ENCODE results near the gene NRBF2. TPM values are rescaled to one million over a fixed set of nuclear protein-coding genes. Genes with fewer than 3 reads are reported as not detected.
"Not testable (repeated sequence)": the region's sequence is repeated elsewhere in the genome, so short reads cannot be mapped to it uniquely, and the experiment has no call there.

Gene NRBF2
- polyA plus RNA-seq, 3 donors, result 25.1 to 28.3 (median 27.1) TPM

DNA sequence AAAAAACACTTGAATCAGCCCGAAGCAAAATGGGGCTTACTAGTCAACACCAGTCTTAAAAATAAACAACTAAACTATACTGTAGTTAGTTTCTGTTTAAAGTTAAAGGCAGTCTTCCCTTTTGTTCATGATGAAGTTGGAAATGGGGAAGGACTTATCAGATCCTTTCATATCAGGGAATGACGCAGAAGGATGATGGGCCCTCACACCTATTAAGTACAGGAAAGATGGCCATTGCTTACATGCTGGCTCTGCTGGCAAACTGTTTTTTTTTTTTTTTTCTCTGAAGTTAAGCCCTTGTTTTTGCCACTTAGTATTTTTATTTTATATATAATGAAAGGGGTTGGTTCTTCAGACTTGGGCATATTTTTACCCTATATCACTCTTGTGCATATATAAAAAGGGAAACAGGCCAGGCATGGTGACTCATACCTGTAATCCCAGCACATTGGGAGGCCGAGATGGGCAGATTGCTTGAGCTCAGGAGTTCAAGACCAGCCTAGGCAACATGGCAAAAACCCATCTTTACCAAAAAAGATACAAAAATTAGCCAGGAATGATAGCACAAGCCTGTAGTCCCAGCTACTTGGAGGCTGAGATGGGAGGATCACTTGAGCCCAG lies 16.6 kb upstream of the NRBF2 start:
- DNase-seq (ENCODE audit: low read depth in 3 of 3, low spot score in 2 of 3), result no peak

DNA sequence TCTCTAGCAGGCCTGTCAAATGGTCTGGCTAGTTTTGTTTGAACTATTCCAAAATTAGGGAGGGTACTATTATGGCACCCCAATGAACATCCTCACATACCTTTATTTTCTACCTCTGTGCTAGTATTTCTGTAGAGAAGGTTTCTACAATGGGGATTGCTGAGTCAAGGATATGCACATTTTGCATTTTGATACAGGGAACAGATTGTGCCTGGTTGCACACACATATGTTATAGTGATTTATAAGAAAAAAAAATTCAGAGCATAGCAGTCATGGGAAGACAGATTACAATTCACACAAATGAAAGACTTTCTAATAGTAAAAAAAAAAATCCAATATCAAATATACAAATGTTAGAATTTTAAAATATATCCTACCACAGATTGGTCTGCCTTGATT lies 14.1 kb upstream of the NRBF2 start:
- DNase-seq (ENCODE audit: low read depth in 3 of 3, low spot score in 2 of 3), result no peak

DNA sequence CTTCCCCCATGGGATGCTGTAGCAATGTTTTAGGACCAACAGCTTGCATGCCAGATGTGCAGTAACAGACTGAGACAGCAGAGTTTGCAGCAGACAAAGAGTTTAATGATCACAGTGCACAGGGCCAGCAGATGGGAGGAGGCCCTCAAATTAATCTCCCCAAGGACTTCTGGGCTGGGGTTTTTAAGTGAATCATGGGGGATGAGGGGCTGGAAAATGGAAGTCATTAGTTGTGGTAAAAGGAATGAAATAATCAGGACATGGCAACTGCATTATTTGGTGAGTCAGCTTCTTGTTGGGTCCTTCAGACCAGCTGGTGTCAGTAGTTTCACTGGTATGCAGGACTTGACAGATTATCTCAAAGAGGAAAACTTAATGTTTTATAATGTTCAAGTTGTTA lies 12.6 kb upstream of the NRBF2 start:
- no peak for DNase-seq (ENCODE audit: low read depth in 3 of 3, low spot score in 2 of 3)

DNA sequence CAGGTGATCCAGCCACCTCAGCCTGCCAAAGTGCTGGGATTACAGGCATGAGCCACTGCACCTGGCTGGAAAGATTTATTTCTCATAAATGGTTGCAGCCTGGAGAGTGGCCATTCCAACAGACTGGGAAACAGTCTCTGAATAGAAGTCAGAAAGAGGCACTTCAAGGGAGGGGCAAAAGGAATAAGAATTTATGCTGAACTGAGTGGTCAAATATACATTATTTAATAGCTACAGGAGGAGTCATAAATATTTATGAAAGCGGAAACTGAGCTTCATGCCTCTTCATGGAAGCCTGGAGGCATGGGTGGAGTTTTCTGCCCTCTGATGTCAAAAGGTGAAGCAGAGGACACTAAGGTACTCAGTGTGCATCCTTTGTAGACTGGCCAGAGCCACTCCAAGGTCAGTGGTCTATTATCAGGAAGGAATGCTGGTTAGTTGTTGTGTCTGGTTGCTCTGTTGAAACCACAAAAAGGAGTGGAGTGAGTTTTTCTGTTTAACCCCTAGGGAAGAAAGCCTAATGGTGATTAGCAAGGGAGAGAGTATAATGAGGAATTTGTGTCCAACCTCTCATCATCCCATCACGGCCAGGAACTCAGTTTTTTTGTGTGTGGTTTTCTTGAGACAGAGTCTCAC lies 9.3 kb upstream of the NRBF2 start:
- DNase-seq (ENCODE audit: low read depth in 3 of 3, low spot score in 2 of 3), result no peak

DNA sequence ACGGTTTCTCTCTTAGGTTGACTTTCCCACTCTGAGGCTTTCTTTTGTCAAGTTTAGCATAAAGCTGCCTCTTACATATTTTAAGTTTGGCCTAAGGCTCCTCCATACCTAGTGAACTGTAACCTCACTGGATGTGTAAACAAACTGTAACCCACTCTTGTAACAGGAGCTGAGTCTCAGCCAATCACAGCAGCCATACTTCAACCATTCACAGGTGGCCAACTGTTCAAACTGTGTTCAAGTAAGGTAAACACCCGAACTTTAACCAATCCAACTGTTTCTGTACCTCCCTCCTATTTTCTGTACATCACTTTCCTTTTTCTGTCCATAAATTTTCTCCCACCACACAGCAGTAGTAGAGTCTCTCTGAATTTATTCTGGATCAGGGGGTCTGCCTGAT lies 7.7 kb upstream of the NRBF2 start:
- no peak for DNase-seq (ENCODE audit: low read depth in 3 of 3, low spot score in 2 of 3)

DNA sequence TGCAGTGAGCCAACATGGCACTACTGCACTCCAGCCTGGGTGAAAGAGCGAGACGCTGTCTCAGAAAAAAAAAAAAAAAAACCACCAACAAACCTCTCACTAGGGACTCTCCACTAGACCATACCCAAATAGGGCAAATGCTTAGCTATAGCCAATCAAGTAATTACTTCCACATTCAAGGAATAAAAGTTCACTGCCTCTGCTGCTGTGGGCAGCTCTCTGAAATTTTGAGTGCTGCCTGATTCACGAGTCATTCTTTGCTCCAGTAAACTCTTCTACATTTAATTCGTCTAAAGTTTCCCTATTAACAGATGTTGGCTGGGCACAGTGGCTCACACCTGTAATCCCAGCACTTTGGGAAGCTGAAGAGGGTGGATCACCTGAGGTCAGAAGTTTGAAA lies 4.7 kb upstream of the NRBF2 start:
- no peak for DNase-seq (ENCODE audit: low read depth in 3 of 3, low spot score in 2 of 3)

DNA sequence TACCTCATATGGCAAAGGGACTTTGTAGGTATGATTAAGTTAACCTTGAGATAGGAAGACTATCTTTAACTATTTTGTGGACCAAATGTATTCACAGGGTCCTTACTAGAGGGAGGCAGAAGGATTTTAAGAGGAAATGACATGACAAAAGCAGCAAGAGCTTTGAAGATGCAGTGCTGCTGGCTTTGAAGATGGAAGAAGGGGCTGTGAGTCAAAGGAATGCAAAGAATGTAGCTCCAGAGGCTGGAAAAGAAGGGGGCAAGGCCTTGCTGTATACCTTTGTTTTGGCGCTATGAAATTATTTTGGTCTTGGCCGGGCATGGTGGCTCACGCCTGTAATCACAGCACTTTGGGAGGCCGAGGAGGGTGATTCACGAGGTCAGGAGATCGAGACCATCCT lies 3.2 kb upstream of the NRBF2 start:
- DNase-seq (ENCODE audit: low read depth in 3 of 3, low spot score in 2 of 3), result no peak

DNA sequence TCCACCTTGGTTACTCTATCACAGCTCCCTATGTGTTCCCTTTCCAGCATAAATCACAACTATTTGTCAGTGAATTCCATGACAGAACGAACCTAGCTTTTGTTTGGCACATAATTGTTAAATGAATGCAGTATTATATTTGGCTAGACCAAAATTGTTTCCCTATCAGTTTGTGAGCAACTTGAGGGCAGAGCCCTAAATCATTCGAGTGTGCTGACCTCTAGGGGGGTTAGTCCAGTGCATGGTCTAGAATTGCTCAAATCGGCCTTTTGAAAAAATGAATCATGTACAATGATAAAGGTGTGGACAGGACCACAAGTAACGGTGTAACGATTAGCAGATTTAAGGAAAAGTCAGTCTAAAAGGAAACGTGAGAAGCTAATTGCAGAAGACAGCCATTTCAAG lies 475 bp upstream of the NRBF2 start:
- DNase-seq (ENCODE audit: low read depth in 3 of 3, low spot score in 2 of 3), result no peak

DNA sequence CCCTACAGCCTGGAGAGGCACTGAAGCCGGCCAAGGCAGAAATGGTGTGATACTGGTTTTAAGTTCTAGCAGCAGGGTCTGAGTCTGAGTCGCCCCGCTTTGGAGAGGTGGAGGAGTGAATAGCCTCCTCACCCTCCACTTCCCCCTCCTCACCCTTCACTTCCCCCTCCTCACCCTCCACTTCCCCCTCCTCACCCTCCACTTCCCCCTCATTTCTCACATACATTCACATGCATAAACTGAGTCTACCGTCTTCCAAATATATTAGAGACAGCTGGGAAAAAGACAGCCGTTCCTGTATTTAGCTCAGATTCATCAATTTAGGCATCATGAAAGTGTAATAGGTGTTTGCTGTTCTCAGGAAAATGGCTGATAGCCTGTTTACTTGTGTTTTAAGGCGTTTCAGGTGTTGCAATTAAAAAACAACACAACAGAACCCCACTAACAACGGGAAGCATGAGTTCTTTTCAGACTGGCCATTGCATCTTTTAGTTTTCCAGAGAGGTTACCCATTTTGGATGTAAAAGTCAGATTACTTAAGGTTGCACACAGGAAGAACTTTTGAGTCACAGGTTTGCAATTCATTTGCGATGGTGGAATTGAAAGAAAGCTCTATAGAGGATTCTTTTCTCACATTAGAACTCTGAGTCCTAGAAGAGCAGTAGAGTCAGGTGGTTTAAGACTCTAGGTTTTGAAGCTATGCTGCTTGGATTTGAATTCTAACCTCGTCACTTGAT lies 861 bp downstream of the NRBF2 start:
- DNase-seq (ENCODE audit: low read depth in 3 of 3, low spot score in 2 of 3), result no peak

DNA sequence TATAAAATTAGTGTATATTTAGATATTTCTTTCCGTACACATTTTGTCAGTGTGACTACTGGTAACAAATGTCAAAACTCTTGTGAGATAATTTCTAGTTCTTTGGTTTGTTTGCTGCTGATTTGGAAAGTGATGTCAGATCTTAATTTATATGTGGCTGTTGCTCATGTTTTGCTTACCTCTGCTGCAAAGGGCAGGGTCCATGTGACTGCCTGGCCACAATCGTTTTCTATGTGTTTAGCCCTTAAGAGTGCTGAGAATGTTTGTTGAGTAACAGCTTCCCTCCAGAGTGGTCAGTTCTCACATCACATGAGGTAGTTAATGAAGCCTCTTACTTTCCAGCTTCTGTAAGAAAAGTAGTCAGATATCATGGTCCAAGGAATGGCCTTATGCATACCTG lies 4.2 kb downstream of the NRBF2 start:
- DNase-seq (ENCODE audit: low read depth in 3 of 3, low spot score in 2 of 3), result no peak

DNA sequence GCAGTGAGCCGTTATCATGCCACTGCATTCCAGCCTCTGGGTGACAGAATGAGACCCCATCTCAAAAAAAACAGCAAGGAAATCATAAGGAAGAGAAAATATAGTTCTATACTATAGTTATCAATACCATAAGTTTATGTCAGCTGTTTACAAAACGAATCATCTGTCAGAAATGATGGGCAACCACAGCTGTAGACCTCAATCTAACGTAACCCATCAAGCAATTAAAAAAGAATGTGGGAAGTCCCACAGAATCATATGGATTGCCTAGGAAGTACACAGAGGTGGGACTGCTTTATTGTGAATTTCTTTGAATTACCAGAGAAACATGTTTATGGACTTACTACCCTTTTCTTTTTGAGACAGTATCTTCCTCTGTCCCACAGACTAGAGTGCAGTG lies 6.9 kb downstream of the NRBF2 start:
- no peak for DNase-seq (ENCODE audit: low read depth in 3 of 3, low spot score in 2 of 3)

DNA sequence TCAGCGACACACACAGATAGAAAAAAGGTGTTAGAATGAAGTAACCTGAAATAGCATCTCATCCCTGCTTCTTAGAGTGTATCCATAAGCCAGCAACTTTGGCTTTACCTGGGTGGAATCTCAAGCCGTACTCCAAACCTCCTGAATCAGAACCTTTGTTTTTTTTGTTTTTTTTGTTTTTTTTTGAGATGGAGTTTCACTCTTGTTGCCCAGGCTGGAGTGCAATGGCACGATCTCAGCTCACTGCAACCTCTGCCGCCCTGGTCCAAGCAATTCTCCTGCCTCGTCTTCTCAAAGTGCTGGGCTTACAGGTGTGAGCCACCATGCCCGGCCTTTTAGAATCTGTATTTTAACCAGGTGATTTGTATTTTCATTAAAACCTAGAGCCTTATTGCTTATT lies 9.0 kb downstream of the NRBF2 start:
- no peak for DNase-seq (ENCODE audit: low read depth in 3 of 3, low spot score in 2 of 3)

DNA sequence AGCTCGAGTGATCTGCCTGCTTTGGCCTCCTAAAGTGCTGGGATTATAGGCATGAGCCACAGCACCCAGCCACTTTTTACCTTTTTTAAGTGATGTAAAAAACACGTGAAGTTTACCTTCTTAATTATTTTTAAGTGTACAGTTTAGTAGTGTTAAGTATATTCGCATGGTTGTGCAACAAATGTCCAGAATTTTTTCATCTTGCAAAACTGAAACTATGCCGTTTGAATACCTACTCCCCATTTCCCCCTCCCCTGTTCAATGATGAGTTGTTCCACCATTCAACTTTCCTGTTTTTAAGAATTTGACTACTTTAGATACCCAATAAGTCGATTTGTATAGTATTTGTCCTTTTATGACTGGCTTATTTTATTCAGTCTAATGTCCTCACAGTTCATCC lies 10.9 kb downstream of the NRBF2 start:
- no peak for DNase-seq (ENCODE audit: low read depth in 3 of 3, low spot score in 2 of 3)

DNA sequence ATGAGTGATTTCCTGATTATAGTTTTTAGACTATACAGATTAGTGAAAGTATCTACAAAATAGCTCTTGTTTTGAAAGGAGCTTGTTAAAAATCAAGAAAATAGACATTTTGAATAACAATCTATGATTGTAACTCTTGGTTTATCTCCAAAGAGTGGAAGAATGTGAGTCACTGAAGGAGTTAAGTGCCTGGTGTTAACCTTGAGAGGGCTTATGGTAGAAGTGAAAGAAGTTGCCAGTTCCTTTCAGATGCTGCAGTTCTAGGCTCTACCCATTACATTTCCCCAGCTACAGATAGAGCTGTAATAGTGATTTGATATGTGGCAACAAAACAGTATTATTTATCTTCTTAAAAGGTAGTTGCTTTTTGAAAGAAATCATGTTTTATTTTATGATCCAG lies 12.7 kb downstream of the NRBF2 start:
- DNase-seq (ENCODE audit: low read depth in 3 of 3, low spot score in 2 of 3), result no peak

DNA sequence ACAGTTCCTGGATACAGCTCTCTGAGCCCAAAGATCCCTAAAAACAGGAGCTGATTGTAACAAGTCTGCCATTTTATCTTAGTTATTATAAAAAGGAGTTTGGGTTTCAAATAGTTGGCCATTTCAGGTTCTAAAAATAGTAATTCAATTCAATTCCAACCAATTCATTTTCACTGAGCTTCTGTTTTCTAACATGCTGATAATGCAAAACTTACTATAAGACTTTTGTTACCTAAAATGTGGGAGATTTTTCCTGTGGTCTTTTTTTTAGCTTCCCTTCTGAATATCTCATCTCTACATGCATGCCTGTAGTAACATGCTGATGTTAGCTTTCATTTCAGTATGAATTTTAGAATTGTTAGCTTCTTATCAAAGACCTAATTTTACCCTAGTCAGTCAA lies 13.4 kb downstream of the NRBF2 start:
- DNase-seq (ENCODE audit: low read depth in 3 of 3, low spot score in 2 of 3), result no peak

DNA sequence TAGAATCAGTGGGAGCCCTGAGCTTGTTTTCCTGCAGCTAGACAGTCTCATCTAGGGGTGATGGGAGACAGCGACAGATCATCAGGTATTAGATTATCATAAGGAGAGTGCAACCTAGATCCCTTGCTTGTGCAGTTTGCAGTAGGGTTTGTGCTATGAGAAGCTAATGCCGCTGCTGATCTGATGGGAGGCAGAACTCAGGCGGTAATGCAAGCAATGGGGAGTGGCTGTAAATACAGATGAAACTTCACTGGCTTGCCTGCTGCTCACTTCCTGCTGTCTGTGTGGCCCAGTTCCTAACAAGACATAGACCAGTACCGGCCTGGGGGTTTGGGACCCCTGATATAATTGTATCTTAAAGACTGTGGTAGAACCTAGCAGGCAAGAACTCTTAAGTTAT lies 17.6 kb downstream of the NRBF2 start:
- DNase-seq (ENCODE audit: low read depth in 3 of 3, low spot score in 2 of 3), result no peak

DNA sequence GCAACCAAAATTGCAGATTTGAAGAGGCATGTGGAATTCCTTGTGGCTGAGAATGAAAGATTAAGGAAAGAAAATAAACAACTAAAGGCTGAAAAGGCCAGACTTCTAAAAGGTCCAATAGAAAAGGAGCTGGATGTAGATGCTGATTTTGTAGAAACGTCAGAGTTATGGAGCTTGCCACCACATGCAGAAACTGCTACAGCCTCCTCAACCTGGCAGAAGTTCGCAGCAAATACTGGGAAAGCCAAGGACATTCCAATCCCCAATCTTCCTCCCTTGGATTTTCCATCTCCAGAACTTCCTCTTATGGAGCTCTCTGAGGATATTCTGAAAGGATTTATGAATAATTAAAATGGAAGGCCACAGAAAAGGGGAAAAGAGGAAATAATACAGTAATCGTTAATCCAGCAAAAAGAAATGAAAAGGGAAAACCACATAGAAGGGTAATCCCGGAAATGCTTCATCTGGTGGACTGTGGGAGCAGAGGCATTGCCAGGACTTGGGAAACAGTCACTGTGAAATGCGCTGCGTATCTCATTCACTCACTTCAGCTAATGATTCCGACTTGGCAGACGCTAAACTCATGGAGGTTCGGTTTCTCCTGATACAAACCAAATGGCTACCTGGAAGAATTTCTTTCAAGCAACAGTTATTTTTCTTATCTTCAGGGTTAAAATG lies 20.9 kb downstream of the NRBF2 start:
- DNase-seq (ENCODE audit: low read depth in 3 of 3, low spot score in 2 of 3), result not testable (repeated sequence)

DNA sequence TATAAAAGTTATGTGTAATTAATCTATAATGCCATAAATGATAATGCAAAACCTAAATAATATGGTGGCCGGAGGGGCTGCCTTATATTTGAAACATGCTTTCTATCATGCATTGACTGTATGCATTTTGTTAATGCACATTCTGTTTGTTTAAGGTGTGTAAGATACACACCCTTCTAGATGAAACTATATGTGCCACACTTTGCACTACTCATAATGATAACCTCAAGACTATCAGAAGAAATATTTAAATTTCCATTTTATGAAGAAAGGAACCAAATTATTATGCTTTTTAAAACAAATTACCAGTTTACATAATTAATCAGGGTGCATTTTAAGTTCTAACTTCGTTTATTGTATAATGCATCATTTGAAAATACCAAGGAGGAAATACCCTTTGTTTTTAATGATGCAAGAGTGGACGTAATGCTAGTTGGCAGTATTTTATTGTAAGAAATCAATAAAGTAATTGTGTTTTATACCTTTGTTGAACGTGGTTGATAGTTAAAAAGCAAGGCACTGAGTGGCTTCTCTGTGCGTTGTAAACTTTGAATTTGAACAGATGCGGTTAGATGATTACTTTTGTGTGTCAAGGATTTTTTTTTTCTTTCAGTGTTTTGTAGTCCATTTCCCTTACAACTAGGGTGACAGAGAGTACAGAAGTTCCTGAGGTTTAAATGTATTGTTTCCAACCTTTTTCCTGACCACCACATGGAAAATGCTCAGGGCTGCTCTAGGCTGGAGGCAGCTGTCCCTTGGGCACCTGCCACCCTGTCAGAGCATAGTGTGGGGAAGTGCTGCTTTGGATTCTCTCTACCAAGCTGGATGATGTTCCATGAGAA lies 21.6 kb downstream of the NRBF2 start:
- DNase-seq (ENCODE audit: low read depth in 3 of 3, low spot score in 2 of 3), result no peak

DNA sequence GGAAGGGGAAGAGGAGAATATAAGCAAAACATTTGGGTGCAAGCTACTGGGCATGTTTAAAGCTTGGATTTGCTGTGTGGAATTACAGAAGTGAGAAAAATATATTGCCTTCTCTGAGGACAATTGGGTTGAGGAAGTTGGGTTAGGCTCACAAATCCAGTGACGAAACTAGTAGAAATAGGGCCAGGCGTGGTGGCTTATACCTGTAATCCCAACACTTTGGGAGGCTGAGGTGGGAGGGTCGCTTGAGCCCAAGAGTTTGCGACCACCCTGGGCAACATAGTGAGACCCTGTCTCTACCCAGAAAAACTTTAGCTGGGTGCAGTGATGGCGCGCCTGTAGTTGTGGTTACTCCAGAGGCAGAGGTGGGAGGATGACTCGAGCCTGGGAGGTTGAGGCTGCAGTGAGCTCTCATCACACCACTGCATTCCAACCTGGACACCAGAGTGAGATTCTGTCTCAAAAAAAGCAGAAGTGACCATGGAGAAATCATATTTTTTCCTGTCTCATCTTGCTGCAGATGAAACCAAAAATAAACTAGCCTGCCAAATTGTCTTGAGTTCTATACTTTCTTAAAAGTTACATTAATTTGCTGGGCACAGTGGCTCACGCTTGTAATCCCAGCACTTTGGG lies 22.4 kb downstream of the NRBF2 start:
- DNase-seq (ENCODE audit: low read depth in 3 of 3, low spot score in 2 of 3), result no peak

DNA sequence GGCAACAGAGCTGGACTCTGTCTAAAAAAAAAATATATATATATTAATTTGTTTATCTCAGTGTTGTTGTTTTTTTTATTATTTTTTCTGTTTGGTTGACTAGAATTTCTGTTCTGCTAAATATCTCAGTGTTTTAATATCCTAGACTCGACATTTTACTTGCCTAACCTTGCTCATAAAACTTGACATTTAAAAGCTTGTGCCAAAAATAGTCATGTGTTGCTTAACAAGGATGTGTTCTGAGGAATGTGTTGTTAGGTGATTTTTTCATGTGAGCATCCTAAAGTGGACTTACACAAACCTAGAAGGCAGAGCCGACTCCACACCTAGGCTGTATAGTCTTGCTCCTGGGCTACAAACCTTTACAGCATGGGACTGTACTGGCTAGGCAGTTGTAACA lies 23.1 kb downstream of the NRBF2 start:
- DNase-seq (ENCODE audit: low read depth in 3 of 3, low spot score in 2 of 3), result no peak

All from right renal cortex interstitium (tissue), 3 donors.